ENCODE measurements around the gene ZNF879. TPM values are rescaled to one million over a fixed set of nuclear protein-coding genes. Genes with fewer than 3 reads are reported as not detected.

Gene ZNF879
- total RNA-seq, 1 experiment from 2014 or later: 1.3 TPM

DNA sequence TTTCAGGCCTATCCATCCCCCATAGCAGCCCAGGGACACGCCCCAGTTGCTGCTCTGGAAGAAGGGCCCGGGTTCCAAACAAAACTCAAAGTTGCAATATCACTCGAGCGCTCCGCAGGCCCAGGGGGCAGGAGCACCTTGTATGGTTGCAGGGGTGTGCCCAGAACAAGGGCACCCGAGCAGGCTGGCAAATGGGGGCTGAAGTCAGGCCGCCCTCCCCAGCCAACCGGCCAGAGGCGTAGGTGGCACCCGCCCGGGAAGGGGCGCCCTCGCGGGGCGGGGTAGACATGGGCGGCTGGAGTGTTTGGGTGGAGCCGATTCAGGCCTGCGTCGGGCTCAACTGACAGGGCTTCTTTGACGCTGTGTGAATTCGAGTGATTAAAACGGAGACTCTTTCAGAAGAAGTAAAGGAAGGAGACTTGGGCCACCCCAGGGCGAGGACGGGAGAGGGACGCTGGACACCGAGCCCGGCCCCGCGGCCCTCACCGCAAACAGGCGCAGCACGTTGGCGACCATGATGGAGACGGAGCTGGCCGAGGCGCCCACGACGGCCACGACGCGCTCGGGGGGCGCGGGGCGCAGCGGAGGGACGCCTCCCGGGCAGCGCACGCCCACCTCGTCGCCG, 29.5 kb upstream of the ZNF879 start:
- no TSS peak for BruUV-seq (replicated peaks)
- Mint-ChIP-seq H3K27me3 (ENCODE audit: insufficient read depth, unreplicated experiment) (no peaks in the 10 kb centered on the region), H3K4me3 (ENCODE audit: unreplicated experiment) (no peak overlapping the region), H3K4me1 (ENCODE audit: insufficient read depth, unreplicated experiment) (no peaks in the 10 kb centered on the region), H3K27ac (ENCODE audit: low read depth, unreplicated experiment) (no peak overlapping the region), H3K36me3 (ENCODE audit: insufficient read depth, unreplicated experiment) (no peaks in the 10 kb centered on the region), H3K9me3 (ENCODE audit: unreplicated experiment) (peaks cover 56% of the 10 kb centered on the region)
- TF ChIP-seq, protein P1, sequence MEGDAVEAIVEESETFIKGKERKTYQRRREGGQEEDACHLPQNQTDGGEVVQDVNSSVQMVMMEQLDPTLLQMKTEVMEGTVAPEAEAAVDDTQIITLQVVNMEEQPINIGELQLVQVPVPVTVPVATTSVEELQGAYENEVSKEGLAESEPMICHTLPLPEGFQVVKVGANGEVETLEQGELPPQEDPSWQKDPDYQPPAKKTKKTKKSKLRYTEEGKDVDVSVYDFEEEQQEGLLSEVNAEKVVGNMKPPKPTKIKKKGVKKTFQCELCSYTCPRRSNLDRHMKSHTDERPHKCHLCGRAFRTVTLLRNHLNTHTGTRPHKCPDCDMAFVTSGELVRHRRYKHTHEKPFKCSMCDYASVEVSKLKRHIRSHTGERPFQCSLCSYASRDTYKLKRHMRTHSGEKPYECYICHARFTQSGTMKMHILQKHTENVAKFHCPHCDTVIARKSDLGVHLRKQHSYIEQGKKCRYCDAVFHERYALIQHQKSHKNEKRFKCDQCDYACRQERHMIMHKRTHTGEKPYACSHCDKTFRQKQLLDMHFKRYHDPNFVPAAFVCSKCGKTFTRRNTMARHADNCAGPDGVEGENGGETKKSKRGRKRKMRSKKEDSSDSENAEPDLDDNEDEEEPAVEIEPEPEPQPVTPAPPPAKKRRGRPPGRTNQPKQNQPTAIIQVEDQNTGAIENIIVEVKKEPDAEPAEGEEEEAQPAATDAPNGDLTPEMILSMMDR (IDR thresholded peaks at IDR 0.05; ENCODE audit: unreplicated experiment): no peak
- ChIA-PET CTCF (no interaction called here), POLR2A (no interaction called here)
- intact Hi-C loops (cut with micrococcal nuclease): no loop called here
- DNase-seq (ENCODE audit: unreplicated experiment): no peak

DNA sequence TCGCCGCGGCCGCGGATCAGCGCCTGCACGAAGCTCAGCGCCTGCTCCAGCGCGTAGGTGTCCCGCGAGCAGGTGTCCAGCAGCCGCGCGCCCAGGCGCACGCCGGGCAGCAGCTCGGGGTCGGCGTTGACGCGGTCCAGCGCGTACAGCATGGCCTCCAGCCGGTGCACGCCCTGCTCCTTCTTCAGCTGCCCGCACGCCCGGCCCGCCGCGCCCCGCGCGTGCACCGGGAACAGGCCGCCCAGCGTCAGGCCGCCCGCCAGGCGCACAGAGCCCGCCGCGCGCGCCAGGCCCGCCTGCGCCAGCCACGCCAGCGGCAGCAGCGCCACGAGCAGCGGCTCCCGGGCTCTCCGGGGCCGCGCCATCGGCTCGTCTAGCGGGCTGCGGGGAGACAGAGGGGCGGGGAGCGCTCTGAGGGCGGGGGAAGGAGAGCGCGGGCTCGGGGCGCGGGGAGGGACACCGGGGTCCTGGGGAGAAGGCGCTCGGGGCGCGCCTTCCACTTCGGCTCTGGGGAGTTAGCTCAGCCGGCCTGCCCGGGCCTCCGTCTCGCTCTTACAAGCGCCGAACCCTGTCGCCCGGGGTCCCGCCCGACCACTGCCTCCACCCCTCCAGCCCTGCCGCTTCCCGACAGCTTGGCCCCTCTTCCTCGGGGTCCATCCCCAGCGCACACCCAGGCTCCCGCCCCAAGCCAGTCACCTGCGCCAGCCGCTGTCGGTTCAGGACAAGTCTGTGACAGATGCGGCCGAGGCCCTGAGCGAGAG, 28.8 kb upstream of the ZNF879 start, which contains the start of gene GRM6:
TSS of gene GRM6 (minus strand) at position 741 of the 761 bp plus-strand sequence. CDS start at position 365, 376 bp downstream.
- H3K9me3 Mint-ChIP-seq (ENCODE audit: unreplicated experiment): peaks cover 52% of the 10 kb centered on the region
- BruUV-seq (replicated peaks): no TSS peak
- H3K27me3 Mint-ChIP-seq (ENCODE audit: insufficient read depth, unreplicated experiment): no peaks in the 10 kb centered on the region
- POLR2A ChIA-PET: no interaction called here
- H3K4me3 Mint-ChIP-seq (ENCODE audit: unreplicated experiment): no peak within 1 kb of the TSS
- no peaks in the 10 kb centered on the region for H3K36me3 Mint-ChIP-seq (ENCODE audit: insufficient read depth, unreplicated experiment)
- no peak within 1 kb of the TSS for H3K27ac Mint-ChIP-seq (ENCODE audit: low read depth, unreplicated experiment)
- intact Hi-C loops (cut with micrococcal nuclease): no loop called here
- TF ChIP-seq, protein P1 (IDR thresholded peaks at IDR 0.05; ENCODE audit: unreplicated experiment): no peak
- CTCF ChIA-PET: no interaction called here
- H3K4me1 Mint-ChIP-seq (ENCODE audit: insufficient read depth, unreplicated experiment): no peaks in the 10 kb centered on the region
- DNase-seq (ENCODE audit: unreplicated experiment): no peak

DNA sequence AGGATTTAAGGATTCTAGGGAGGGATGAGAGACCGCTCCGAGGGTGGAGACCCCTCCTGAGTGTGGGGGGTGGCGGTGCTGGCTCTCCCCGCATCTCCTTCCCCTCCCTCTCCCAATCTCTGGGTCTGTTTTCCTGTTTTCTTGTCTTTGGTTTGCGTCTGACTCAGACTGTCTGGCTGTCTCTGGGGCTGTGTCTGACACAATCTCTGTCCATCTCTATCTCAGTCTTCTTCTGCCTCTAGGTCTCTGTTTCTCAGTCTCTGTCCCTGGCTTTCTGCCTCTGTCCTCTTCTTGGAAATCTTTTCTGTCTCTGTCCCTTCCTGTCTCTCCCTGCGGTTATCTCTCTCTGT, 28.3 kb upstream of the ZNF879 start:
- BruUV-seq (replicated peaks): no TSS peak
- TF ChIP-seq, protein P1 (IDR thresholded peaks at IDR 0.05; ENCODE audit: unreplicated experiment): no peak
- POLR2A ChIA-PET: no interaction called here
- CTCF ChIA-PET: no interaction called here
- no peaks in the 10 kb centered on the region for H3K27me3 Mint-ChIP-seq (ENCODE audit: insufficient read depth, unreplicated experiment)
- H3K27ac Mint-ChIP-seq (ENCODE audit: low read depth, unreplicated experiment): no peak overlapping the region
- no peaks in the 10 kb centered on the region for H3K36me3 Mint-ChIP-seq (ENCODE audit: insufficient read depth, unreplicated experiment)
- peaks cover 46% of the 10 kb centered on the region for H3K9me3 Mint-ChIP-seq (ENCODE audit: unreplicated experiment)
- H3K4me1 Mint-ChIP-seq (ENCODE audit: insufficient read depth, unreplicated experiment): no peaks in the 10 kb centered on the region
- DNase-seq (ENCODE audit: unreplicated experiment): no peak
- intact Hi-C loops (cut with micrococcal nuclease): no loop called here
- H3K4me3 Mint-ChIP-seq (ENCODE audit: unreplicated experiment): no peak overlapping the region

DNA sequence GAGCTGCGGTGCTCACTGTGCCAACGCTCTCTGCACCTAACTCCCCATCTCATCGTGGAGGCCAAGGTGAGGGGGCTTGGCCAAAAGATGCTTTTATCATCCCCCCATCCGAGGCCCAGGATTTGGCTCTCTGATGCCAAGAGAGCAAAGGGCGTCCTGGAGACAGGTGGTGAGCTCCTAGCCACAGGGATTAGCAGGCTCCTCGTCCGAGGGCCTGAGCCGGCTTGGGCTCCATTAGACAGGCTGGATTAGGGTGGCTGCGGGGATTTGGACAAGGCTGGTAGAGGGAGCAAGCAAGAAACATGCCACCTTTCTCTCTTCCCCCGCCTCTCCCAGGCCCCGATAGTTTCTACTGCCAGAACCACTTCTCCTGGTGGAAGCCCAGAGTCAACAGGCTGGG, 27.4 kb upstream of the ZNF879 start:
- no peaks in the 10 kb centered on the region for H3K36me3 Mint-ChIP-seq (ENCODE audit: insufficient read depth, unreplicated experiment)
- CTCF ChIA-PET: no interaction called here
- no peak for DNase-seq (ENCODE audit: unreplicated experiment)
- POLR2A ChIA-PET: interaction anchor here (0.7 kb wide), 1 partner anchor 14 kb away, joined by 4 read pairs; no protein-coding TSS in a partner anchor
- H3K27ac Mint-ChIP-seq (ENCODE audit: low read depth, unreplicated experiment): no peak overlapping the region
- no TSS peak for BruUV-seq (replicated peaks)
- TF ChIP-seq, protein P1 (IDR thresholded peaks at IDR 0.05; ENCODE audit: unreplicated experiment): no peak
- H3K4me1 Mint-ChIP-seq (ENCODE audit: insufficient read depth, unreplicated experiment): no peaks in the 10 kb centered on the region
- no peak overlapping the region for H3K4me3 Mint-ChIP-seq (ENCODE audit: unreplicated experiment)
- H3K27me3 Mint-ChIP-seq (ENCODE audit: insufficient read depth, unreplicated experiment): no peaks in the 10 kb centered on the region
- intact Hi-C loops (cut with micrococcal nuclease): no loop called here
- H3K9me3 Mint-ChIP-seq (ENCODE audit: unreplicated experiment): peaks cover 44% of the 10 kb centered on the region
